ENCODE data around the gene GALNT2.

GALNT2 gene

DNA sequence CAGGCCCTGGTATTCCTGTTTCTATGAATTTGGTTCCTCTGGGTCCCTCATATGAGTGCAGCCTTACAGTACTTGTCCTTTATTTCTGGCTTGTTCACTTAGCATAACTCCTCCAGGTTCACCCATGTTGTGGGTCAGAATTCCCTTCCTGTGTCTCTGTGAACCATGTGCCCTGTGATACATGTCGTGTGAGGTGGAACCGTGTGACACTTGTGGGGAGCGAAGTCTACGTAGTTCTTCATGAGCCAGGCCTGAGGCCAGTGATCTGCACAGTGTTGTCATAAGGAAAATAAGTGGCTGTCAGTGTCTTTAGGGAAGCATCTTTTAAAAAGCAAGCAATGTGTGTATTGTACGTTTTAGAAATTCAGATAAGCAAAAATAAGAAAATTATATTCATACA is 122.8 kb downstream of the GALNT2 start:
- no peak overlapping the region for H3K9ac ChIP-seq (ENCODE audit: low read depth in 1 of 2, low read length in 2 of 2)
- no peaks in the 10 kb centered on the region for H3K36me3 ChIP-seq (ENCODE audit: control insufficient read depth in 1 of 2, insufficient read depth in 2 of 2, low read length in 2 of 2)
- peaks cover 12 to 16% of the 10 kb centered on the region in 2 donors for H3K4me1 ChIP-seq (ENCODE audit: control insufficient read depth in 1 of 2, insufficient read depth in 2 of 2, low read length in 2 of 2)
- no peak overlapping the region for H3K27ac ChIP-seq (ENCODE audit: low read depth, low read length)
- H3K27me3 ChIP-seq (ENCODE audit: control insufficient read depth in 1 of 2, insufficient read depth in 2 of 2, low read length in 2 of 2) = no peaks in the 10 kb centered on the region
- no peak overlapping the region for H3K4me3 ChIP-seq (ENCODE audit: low read depth in 1 of 2, low read length in 2 of 2)
- no peaks in the 10 kb centered on the region for H3K9me3 ChIP-seq (ENCODE audit: control insufficient read depth in 1 of 2, low read length in 2 of 2)

GRCh38 chr1:230191079-230191804 is 124.2 kb downstream of the GALNT2 start:
- Histone ChIP-seq H3K9ac (ENCODE audit: low read depth in 1 of 2, low read length in 2 of 2) (no peak overlapping the region), H3K27ac (ENCODE audit: low read depth, low read length) (peak overlapping the region; percentile 6)

GRCh38 chr1:230191855-230192254 is 124.8 kb downstream of the GALNT2 start:
- Histone ChIP-seq H3K27ac (ENCODE audit: low read depth, low read length) (no peak overlapping the region), H3K4me3 (ENCODE audit: low read depth in 1 of 2, low read length in 2 of 2) (no peak overlapping the region), H3K4me1 (ENCODE audit: control insufficient read depth in 1 of 2, insufficient read depth in 2 of 2, low read length in 2 of 2) (peaks cover 0 to 4% of the 10 kb centered on the region in 2 donors), H3K9me3 (ENCODE audit: control insufficient read depth in 1 of 2, low read length in 2 of 2) (no peaks in the 10 kb centered on the region), H3K36me3 (ENCODE audit: control insufficient read depth in 1 of 2, insufficient read depth in 2 of 2, low read length in 2 of 2) (no peaks in the 10 kb centered on the region), H3K9ac (ENCODE audit: low read depth in 1 of 2, low read length in 2 of 2) (no peak overlapping the region), H3K27me3 (ENCODE audit: control insufficient read depth in 1 of 2, insufficient read depth in 2 of 2, low read length in 2 of 2) (no peaks in the 10 kb centered on the region)

More at GRCh38 chr1:230191079-230191804, 124.2 kb downstream of the GALNT2 start:
- Histone ChIP-seq H3K9me3 (ENCODE audit: control insufficient read depth in 1 of 2, low read length in 2 of 2) (no peaks in the 10 kb centered on the region), H3K4me1 (ENCODE audit: control insufficient read depth in 1 of 2, insufficient read depth in 2 of 2, low read length in 2 of 2) (peaks cover under 1 to 9% of the 10 kb centered on the region in 2 donors), H3K4me3 (ENCODE audit: low read depth in 1 of 2, low read length in 2 of 2) (no peak overlapping the region), H3K27me3 (ENCODE audit: control insufficient read depth in 1 of 2, insufficient read depth in 2 of 2, low read length in 2 of 2) (no peaks in the 10 kb centered on the region), H3K36me3 (ENCODE audit: control insufficient read depth in 1 of 2, insufficient read depth in 2 of 2, low read length in 2 of 2) (no peaks in the 10 kb centered on the region)

GRCh38 chr1:230194525-230194924 is 127.5 kb downstream of the GALNT2 start:
- H3K9ac ChIP-seq (ENCODE audit: low read depth in 1 of 2, low read length in 2 of 2) = no peak overlapping the region
- H3K4me1 ChIP-seq (ENCODE audit: control insufficient read depth in 1 of 2, insufficient read depth in 2 of 2, low read length in 2 of 2) = peaks cover 4 to 16% of the 10 kb centered on the region in 2 donors
- H3K27me3 ChIP-seq (ENCODE audit: control insufficient read depth in 1 of 2, insufficient read depth in 2 of 2, low read length in 2 of 2) = no peaks in the 10 kb centered on the region
- H3K36me3 ChIP-seq (ENCODE audit: control insufficient read depth in 1 of 2, insufficient read depth in 2 of 2, low read length in 2 of 2) = no peaks in the 10 kb centered on the region
- no peak overlapping the region for H3K4me3 ChIP-seq (ENCODE audit: low read depth in 1 of 2, low read length in 2 of 2)
- no peak overlapping the region for H3K27ac ChIP-seq (ENCODE audit: low read depth, low read length)
- no peaks in the 10 kb centered on the region for H3K9me3 ChIP-seq (ENCODE audit: control insufficient read depth in 1 of 2, low read length in 2 of 2)

GRCh38 chr1:230195199-230195598 is 128.2 kb downstream of the GALNT2 start:
- Histone ChIP-seq H3K4me1 (ENCODE audit: control insufficient read depth in 1 of 2, insufficient read depth in 2 of 2, low read length in 2 of 2) (peaks cover 4 to 18% of the 10 kb centered on the region in 2 donors), H3K27ac (ENCODE audit: low read depth, low read length) (no peak overlapping the region), H3K9me3 (ENCODE audit: control insufficient read depth in 1 of 2, low read length in 2 of 2) (no peaks in the 10 kb centered on the region), H3K27me3 (ENCODE audit: control insufficient read depth in 1 of 2, insufficient read depth in 2 of 2, low read length in 2 of 2) (no peaks in the 10 kb centered on the region), H3K4me3 (ENCODE audit: low read depth in 1 of 2, low read length in 2 of 2) (no peak overlapping the region), H3K9ac (ENCODE audit: low read depth in 1 of 2, low read length in 2 of 2) (no peak overlapping the region), H3K36me3 (ENCODE audit: control insufficient read depth in 1 of 2, insufficient read depth in 2 of 2, low read length in 2 of 2) (no peaks in the 10 kb centered on the region)

DNA sequence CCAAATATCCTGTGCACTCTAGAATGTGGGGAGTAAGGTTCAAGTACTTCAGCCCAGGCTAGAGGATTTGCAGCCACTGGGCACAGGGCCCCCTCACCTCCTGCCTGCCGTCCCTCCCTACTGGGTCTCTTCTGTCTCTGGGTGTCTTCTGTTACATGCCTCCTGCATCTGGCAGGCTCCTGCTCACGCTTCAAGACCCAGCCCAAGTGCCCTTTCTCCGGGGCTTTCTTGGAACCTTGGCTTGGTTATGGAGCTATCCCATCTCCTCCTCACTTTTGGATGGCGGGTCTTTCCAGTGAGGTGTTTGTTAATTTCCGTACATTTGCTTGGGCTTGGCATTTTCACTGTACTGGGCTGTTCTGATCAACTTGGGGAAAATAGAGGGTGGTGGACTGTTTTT is 129.0 kb downstream of the GALNT2 start:
- H3K9me3 ChIP-seq (ENCODE audit: control insufficient read depth in 1 of 2, low read length in 2 of 2) = no peaks in the 10 kb centered on the region
- H3K9ac ChIP-seq (ENCODE audit: low read depth in 1 of 2, low read length in 2 of 2) = no peak overlapping the region
- no peak overlapping the region for H3K4me3 ChIP-seq (ENCODE audit: low read depth in 1 of 2, low read length in 2 of 2)
- H3K36me3 ChIP-seq (ENCODE audit: control insufficient read depth in 1 of 2, insufficient read depth in 2 of 2, low read length in 2 of 2) = no peaks in the 10 kb centered on the region
- no peak overlapping the region for H3K27ac ChIP-seq (ENCODE audit: low read depth, low read length)
- peaks cover 4 to 18% of the 10 kb centered on the region in 2 donors for H3K4me1 ChIP-seq (ENCODE audit: control insufficient read depth in 1 of 2, insufficient read depth in 2 of 2, low read length in 2 of 2)
- no peaks in the 10 kb centered on the region for H3K27me3 ChIP-seq (ENCODE audit: control insufficient read depth in 1 of 2, insufficient read depth in 2 of 2, low read length in 2 of 2)

DNA sequence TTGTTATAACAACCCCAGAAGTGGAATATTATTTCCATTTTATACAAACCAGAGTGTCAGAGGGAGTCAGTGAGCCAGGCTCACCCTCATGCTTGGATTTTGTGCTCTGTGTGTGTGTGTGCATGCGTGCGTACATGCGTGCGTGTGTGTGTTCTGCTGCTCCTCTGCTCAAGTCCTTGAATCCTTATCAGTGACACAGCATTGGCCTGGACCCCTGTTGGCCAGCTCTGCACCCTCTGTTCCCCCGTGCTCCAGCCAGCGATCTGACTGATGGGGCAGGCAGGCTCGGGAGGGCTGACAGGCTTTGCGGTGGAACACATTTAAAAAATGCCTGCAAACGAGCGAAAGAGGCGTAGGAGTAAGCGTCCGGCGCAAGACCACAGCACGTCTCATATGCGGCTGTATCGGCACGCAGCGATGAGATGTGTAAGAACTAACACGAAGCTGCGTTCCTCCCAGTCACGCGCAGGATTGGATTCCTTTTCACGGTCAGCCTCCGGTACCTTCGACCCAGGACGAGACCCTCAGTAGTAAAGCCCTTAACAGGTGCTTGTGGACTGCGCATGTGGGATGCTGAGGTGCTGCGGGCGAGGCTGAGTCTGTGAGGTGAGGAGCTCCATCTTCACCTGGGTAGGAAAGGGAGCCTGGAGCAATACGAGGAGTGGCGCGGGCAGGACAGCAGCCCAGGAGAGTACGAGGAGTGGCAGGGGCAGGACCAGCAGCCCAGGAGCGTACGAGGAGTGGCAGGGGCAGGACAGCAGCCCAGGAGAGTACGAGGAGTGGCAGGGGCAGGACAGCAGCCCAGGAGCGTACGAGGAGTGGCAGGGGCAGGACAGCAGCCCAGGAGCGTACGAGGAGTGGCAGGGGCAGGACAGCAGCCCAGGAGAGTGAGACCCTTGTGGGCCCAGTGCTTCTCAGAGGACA is 130.9 kb downstream of the GALNT2 start:
- Histone ChIP-seq H3K4me3 (ENCODE audit: low read depth in 1 of 2, low read length in 2 of 2) (no peak overlapping the region), H3K27me3 (ENCODE audit: control insufficient read depth in 1 of 2, insufficient read depth in 2 of 2, low read length in 2 of 2) (no peaks in the 10 kb centered on the region), H3K36me3 (ENCODE audit: control insufficient read depth in 1 of 2, insufficient read depth in 2 of 2, low read length in 2 of 2) (no peaks in the 10 kb centered on the region), H3K9ac (ENCODE audit: low read depth in 1 of 2, low read length in 2 of 2) (no peak overlapping the region), H3K9me3 (ENCODE audit: control insufficient read depth in 1 of 2, low read length in 2 of 2) (no peaks in the 10 kb centered on the region), H3K4me1 (ENCODE audit: control insufficient read depth in 1 of 2, insufficient read depth in 2 of 2, low read length in 2 of 2) (peaks cover 8 to 18% of the 10 kb centered on the region in 2 donors), H3K27ac (ENCODE audit: low read depth, low read length) (no peak overlapping the region)

- H3K9ac ChIP-seq (ENCODE audit: low read depth in 1 of 2, low read length in 2 of 2) = no peak overlapping the region
- H3K36me3 ChIP-seq (ENCODE audit: control insufficient read depth in 1 of 2, insufficient read depth in 2 of 2, low read length in 2 of 2) = peaks cover 4 to 5% of the 10 kb centered on the region in 2 donors
- no peak overlapping the region for H3K27ac ChIP-seq (ENCODE audit: low read depth, low read length)
- H3K4me1 ChIP-seq (ENCODE audit: control insufficient read depth in 1 of 2, insufficient read depth in 2 of 2, low read length in 2 of 2) = peaks cover 8 to 18% of the 10 kb centered on the region in 2 donors
- no peaks in the 10 kb centered on the region for H3K9me3 ChIP-seq (ENCODE audit: control insufficient read depth in 1 of 2, low read length in 2 of 2)
- no peaks in the 10 kb centered on the region for H3K27me3 ChIP-seq (ENCODE audit: control insufficient read depth in 1 of 2, insufficient read depth in 2 of 2, low read length in 2 of 2)
- no peak overlapping the region for H3K4me3 ChIP-seq (ENCODE audit: low read depth in 1 of 2, low read length in 2 of 2)
Measured at GRCh38 chr1:230199034-230199433, 132.0 kb downstream of the GALNT2 start.

- Histone ChIP-seq H3K4me3 (ENCODE audit: low read depth in 1 of 2, low read length in 2 of 2) (no peak overlapping the region), H3K27me3 (ENCODE audit: control insufficient read depth in 1 of 2, insufficient read depth in 2 of 2, low read length in 2 of 2) (no peaks in the 10 kb centered on the region), H3K4me1 (ENCODE audit: control insufficient read depth in 1 of 2, insufficient read depth in 2 of 2, low read length in 2 of 2) (peaks cover 8 to 20% of the 10 kb centered on the region in 2 donors), H3K9me3 (ENCODE audit: control insufficient read depth in 1 of 2, low read length in 2 of 2) (no peaks in the 10 kb centered on the region), H3K27ac (ENCODE audit: low read depth, low read length) (no peak overlapping the region), H3K9ac (ENCODE audit: low read depth in 1 of 2, low read length in 2 of 2) (no peak overlapping the region), H3K36me3 (ENCODE audit: control insufficient read depth in 1 of 2, insufficient read depth in 2 of 2, low read length in 2 of 2) (peaks cover 4 to 5% of the 10 kb centered on the region in 2 donors)
Measured at GRCh38 chr1:230199554-230199953, 132.5 kb downstream of the GALNT2 start.

DNA sequence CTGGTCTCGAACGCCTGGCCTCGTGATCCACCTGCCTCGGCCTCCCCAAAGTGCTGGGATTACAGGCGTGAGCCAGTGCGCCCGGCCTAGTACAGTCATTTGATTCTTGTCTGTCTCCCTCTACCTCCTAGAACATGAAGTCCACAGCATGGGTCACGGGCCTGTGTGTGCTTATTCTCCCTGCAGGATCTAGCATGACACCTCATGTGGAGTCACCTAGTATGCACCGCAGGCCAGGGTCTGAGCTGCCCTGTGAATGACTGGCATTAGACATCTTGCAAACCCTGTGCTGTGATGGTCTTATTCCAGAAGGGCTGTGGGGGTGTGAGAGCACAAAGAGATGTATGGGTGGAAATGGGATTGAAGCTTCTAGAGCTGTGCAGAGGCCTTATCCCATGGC is 133.2 kb downstream of the GALNT2 start:
- H3K4me3 ChIP-seq (ENCODE audit: low read depth in 1 of 2, low read length in 2 of 2) = no peak overlapping the region
- no peak overlapping the region for H3K27ac ChIP-seq (ENCODE audit: low read depth, low read length)
- H3K9me3 ChIP-seq (ENCODE audit: control insufficient read depth in 1 of 2, low read length in 2 of 2) = no peaks in the 10 kb centered on the region
- peaks cover 4 to 5% of the 10 kb centered on the region in 2 donors for H3K36me3 ChIP-seq (ENCODE audit: control insufficient read depth in 1 of 2, insufficient read depth in 2 of 2, low read length in 2 of 2)
- H3K27me3 ChIP-seq (ENCODE audit: control insufficient read depth in 1 of 2, insufficient read depth in 2 of 2, low read length in 2 of 2) = no peaks in the 10 kb centered on the region
- peaks cover 13 to 27% of the 10 kb centered on the region in 2 donors for H3K4me1 ChIP-seq (ENCODE audit: control insufficient read depth in 1 of 2, insufficient read depth in 2 of 2, low read length in 2 of 2)
- no peak overlapping the region for H3K9ac ChIP-seq (ENCODE audit: low read depth in 1 of 2, low read length in 2 of 2)
